NT2/D1 (cell line): Measurements from ENCODE around the gene ADH1B.
A peak's percentile ranks its signal among the peaks of the same experiment; 100 is the strongest.
"Not testable (repeated sequence)": the region's sequence is repeated elsewhere in the genome, so short reads cannot be mapped to it uniquely, and the experiment has no call there.

Experiments
- DNase-seq: peaks from one replicate; pipeline ENCODE4 v3.0.0-alpha.2; 2011; ENCODE audit warnings: low read depth, low spot score
- H3K27me3 ChIP-seq: 2 replicates; pipeline ENCODE4 v1.6.0; 2011; ENCODE audit warnings: mild to moderate bottlenecking; ENCODE audit not compliant: insufficient read length, insufficient read depth
- H3K36me3 ChIP-seq: 2 replicates; pipeline ENCODE4 v1.6.1; 2011; ENCODE audit warnings: mild to moderate bottlenecking, low read length, mixed read lengths; ENCODE audit not compliant: insufficient read depth, insufficient read length
- H3K4me1 ChIP-seq: 2 replicates; pipeline ENCODE4 v1.5.1; 2011; ENCODE audit not compliant: insufficient read depth, insufficient read length
- H3K4me3 ChIP-seq: 2 replicates; pipeline ENCODE4 v1.5.1; 2011; ENCODE audit warnings: low read depth; ENCODE audit not compliant: insufficient read length
- H3K9ac ChIP-seq: 2 replicates; pipeline ENCODE4 v1.6.0; 2011; ENCODE audit warnings: low read depth; ENCODE audit not compliant: insufficient read length
- H3K9me3 ChIP-seq: 2 replicates; pipeline ENCODE4 v1.5.1; 2011; ENCODE audit warnings: mild to moderate bottlenecking, low read length; ENCODE audit not compliant: insufficient read depth
- SUZ12 ChIP-seq: IDR thresholded peaks from 2 replicates; pipeline ENCODE4 v1.6.1; 2011; ENCODE audit not compliant: insufficient read length, insufficient read depth; ENCODE audit errors: extremely low read depth
- YY1 ChIP-seq: IDR thresholded peaks from 2 replicates; pipeline ENCODE4 v1.6.1; 2011; ENCODE audit not compliant: insufficient read length, insufficient read depth
- ZNF274 ChIP-seq: IDR thresholded peaks from 2 replicates; pipeline ENCODE4 v1.6.1; 2011; ENCODE audit warnings: mild to moderate bottlenecking, low read depth, low read length

ADH1B gene

GRCh38 chr4:99321241-99322191, at the start of gene ADH1B:
Gene ADH1B, minus strand, starts transcription at chr4:99321401. Its CDS starts 70 bp downstream, at chr4:99321331.
- Histone ChIP-seq H3K36me3 (no peaks in the 10 kb centered on the region), H3K4me3 (no peak within 1 kb of the TSS), H3K27me3 (no peaks in the 10 kb centered on the region), H3K4me1 (no peaks in the 10 kb centered on the region), H3K9me3 (no peaks in the 10 kb centered on the region), H3K9ac (no peak within 1 kb of the TSS)
- peak; percentile 5 for DNase-seq
- TF ChIP-seq ZNF274 (no peak), SUZ12 (no peak), YY1 (no peak)

GRCh38 chr4:99367817-99368216, 46.6 kb upstream of the ADH1B start:
- not testable (repeated sequence) for H3K4me3 ChIP-seq, H3K27me3 ChIP-seq, H3K4me1 ChIP-seq, DNase-seq, H3K9ac ChIP-seq, H3K9me3 ChIP-seq, H3K36me3 ChIP-seq

GRCh38 chr4:99366491-99366890, 45.3 kb upstream of the ADH1B start:
- no peak overlapping the region for H3K4me3 ChIP-seq
- H3K27me3 ChIP-seq = no peaks in the 10 kb centered on the region
- H3K9me3 ChIP-seq = no peaks in the 10 kb centered on the region
- H3K36me3 ChIP-seq = no peaks in the 10 kb centered on the region
- H3K4me1 ChIP-seq = no peaks in the 10 kb centered on the region
- H3K9ac ChIP-seq = no peak overlapping the region
- no peak for TF ChIP-seq ZNF274
- TF ChIP-seq YY1 = no peak
- TF ChIP-seq SUZ12 = no peak
- DNase-seq = no peak

- Histone ChIP-seq H3K4me3 (no peak overlapping the region), H3K4me1 (no peaks in the 10 kb centered on the region), H3K27me3 (no peaks in the 10 kb centered on the region), H3K9me3 (peaks cover 9% of the 10 kb centered on the region; the same call in 1 of the 2 replicates), H3K36me3 (no peaks in the 10 kb centered on the region), H3K9ac (no peak overlapping the region)
- no peak for DNase-seq
- TF ChIP-seq YY1 (no peak), ZNF274 (no peak), SUZ12 (no peak)
Measured at GRCh38 chr4:99362768-99363167, 41.6 kb upstream of the ADH1B start.

- TF ChIP-seq YY1 (no peak), SUZ12 (no peak), ZNF274 (no peak)
- no peak for DNase-seq
- Histone ChIP-seq H3K27me3 (no peaks in the 10 kb centered on the region), H3K9ac (no peak overlapping the region), H3K4me1 (no peaks in the 10 kb centered on the region), H3K9me3 (peaks cover 9% of the 10 kb centered on the region; the same call in 1 of the 2 replicates), H3K36me3 (no peaks in the 10 kb centered on the region), H3K4me3 (no peak overlapping the region)
Measured at GRCh38 chr4:99361899-99362275, 40.7 kb upstream of the ADH1B start.

- no peaks in the 10 kb centered on the region for H3K4me1 ChIP-seq
- H3K4me3 ChIP-seq = no peak overlapping the region
- H3K27me3 ChIP-seq = no peaks in the 10 kb centered on the region
- peaks cover 9% of the 10 kb centered on the region; the same call in 1 of the 2 replicates for H3K9me3 ChIP-seq
- H3K9ac ChIP-seq = no peak overlapping the region
- TF ChIP-seq SUZ12 (no peak), ZNF274 (no peak), YY1 (no peak)
- H3K36me3 ChIP-seq = no peaks in the 10 kb centered on the region
- no peak for DNase-seq
Measured at GRCh38 chr4:99361268-99361898, 40.2 kb upstream of the ADH1B start.

- TF ChIP-seq SUZ12 = no peak
- no peak for TF ChIP-seq ZNF274
- no peak for TF ChIP-seq YY1
- Histone ChIP-seq H3K9ac (no peak overlapping the region), H3K36me3 (no peaks in the 10 kb centered on the region), H3K27me3 (no peaks in the 10 kb centered on the region), H3K9me3 (peaks cover 9% of the 10 kb centered on the region; the same call in 1 of the 2 replicates), H3K4me1 (no peaks in the 10 kb centered on the region), H3K4me3 (no peak overlapping the region)
- no peak for DNase-seq
Measured at GRCh38 chr4:99359480-99360204, 38.4 kb upstream of the ADH1B start.
